COR-L47 (cell line): ENCODE measurements around the gene USP11.
A peak's percentile ranks its signal among the peaks of the same experiment; 100 is the strongest.
"Not testable (repeated sequence)": the region's sequence is repeated elsewhere in the genome, so short reads cannot be mapped to it uniquely, and the experiment has no call there.

Source experiments
- DNase-seq: peaks from one replicate; lab custom pipeline; 2025; lab: John Stamatoyannopoulos, UW

The USP11 gene

DNA sequence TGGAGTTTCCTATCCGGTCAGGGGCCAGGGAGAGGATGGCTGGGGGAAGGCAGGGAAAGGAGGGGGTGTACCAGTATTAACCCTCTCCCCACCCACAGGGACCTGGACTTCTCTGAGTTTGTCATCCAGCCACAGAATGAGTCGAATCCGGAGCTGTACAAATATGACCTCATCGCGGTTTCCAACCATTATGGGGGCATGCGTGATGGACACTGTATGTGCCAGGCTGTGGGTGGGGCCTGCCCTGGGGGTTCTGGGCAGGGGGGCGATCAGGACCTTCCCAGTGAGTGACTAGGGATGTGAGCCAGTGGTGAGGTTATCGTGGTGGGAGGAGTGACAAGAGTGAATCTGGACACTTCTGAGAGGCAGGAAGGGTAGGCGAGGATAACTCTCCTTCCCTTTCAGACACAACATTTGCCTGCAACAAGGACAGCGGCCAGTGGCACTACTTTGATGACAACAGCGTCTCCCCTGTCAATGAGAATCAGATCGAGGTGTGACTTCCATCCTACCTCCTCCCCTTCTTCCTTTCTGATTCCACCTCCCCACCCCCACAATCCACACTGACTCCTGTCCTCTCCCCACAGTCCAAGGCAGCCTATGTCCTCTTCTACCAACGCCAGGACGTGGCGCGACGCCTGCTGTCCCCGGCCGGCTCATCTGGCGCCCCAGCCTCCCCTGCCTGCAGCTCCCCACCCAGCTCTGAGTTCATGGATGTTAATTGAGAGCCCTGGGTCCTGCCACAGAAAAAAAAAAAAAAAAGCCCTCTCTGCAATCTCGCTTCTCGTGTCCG, 14.6 kb downstream of the USP11 start:
- no peak for DNase-seq

DNA sequence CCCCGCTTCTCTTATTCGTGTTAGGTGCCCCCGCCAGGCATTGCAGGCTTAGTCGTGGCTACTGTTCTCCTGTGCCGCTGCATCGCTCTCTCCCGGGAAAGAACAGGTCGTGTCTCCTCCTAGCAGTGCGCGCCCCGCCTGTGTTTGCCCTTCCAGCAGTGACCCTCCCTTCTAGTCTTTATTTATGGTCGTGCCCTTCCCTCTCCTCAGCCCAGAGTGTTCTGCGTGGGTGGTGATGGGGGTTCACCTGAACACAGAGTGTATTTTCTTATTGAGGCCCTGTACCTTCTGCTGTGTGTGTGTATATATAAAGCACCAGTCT, 15.2 kb downstream of the USP11 start:
- no peak for DNase-seq

DNA sequence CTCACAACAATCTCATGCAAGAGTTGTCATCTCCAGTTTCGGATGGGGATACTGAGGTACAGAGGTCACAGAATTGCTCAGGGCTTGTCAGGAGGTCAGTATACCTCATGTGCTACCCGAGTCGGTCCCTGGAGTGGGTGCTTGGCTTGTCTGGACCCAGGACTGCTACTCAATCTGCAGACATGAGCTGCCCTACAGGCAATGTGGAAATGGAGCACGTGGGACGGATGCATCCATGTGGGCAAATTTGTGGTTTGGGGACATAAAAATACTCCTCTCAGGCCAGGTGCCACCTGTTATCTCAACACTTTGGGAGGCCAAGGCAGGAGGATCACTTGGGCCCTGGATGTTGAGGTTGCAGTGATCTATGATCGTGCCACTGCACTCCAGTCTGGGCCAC, 15.8 kb downstream of the USP11 start:
- DNase-seq, result no peak

DNA sequence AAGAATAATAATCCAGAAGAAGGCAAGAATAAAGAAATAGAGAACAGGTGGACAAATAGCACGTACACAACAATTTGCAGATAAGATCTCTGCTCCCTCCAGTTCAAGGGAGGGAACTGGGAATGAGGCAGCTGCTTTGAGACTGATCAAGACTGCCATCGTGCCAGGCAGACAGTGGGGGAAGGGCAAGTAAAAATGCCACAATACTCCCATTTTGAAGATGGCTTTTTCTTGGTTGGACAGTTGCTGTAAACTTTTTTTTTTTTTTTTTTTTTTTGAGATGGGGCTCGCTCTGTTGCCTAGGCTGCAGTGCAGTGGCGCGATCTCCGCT, 17.2 kb downstream of the USP11 start:
- DNase-seq, result no peak

DNA sequence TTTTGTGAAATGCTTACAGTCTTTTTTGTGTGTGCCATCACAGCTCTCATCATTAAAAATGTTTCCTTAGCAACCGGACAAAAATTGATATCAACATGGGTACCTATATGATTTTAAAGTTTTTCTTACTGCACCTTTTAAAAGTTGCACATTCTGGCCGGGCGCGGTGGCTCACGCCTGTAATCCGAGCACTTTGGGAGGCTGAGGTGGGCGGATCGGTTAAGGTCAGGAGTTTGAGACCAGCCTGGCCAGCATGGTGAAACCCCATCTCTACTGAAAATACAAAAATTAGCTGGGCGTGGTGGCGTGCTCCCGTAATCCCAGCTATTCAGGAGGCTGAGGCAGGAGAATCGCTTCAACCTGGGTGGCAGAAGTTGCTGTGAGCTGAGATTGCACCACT, 24.8 kb downstream of the USP11 start:
- DNase-seq, result not testable (repeated sequence)

DNA sequence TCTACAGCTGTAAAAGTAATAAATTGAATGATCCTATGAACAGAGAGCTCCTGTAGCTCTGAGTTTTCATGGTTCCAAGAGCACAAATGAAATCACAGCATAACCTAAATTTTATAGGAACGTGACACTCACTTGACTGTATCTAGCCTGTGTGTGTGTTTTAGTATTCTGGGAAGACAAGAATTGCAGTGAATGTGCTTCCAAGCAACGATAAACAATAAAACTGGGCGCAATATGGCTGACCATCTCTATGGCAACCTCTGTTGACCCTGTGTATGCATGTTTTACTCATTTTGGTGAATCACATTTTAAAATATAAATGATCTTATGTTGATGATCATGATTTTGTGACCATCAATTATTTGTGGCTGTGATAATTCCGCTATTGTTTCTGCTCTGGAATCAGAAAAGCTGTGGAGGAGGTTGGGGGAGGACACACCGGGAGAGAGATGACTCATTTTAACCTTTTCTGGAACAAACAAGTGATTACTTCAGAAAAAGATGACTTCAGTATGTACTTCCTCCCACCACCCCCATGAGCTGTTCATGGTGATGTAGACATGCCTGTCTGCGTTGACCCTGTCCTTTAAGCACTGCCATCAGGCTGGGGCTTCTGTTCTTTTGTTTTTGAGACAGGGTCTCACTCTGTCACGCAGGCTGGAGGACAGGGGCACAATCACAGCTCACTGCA, 31.8 kb downstream of the USP11 start:
- no peak for DNase-seq

DNA sequence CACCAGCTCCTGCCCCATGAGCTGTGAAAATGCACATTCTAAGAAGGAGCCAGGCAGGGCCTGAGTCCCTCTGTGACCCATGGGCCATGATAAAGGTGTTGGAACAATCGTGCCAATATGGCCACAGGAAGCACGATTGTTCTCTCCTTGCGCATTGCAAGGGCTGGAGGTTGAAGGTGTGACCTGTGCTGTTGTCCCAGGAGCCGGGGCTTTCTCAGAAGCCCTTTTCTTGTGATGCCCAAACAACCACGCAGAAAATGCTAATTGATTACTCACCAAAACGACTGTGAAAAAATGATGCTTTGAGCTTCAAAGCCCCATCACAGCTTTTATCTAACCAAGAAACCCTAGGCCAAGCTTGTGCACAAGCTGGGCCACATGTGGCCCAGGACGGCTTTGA, 33.8 kb downstream of the USP11 start:
- DNase-seq, result no peak

DNA sequence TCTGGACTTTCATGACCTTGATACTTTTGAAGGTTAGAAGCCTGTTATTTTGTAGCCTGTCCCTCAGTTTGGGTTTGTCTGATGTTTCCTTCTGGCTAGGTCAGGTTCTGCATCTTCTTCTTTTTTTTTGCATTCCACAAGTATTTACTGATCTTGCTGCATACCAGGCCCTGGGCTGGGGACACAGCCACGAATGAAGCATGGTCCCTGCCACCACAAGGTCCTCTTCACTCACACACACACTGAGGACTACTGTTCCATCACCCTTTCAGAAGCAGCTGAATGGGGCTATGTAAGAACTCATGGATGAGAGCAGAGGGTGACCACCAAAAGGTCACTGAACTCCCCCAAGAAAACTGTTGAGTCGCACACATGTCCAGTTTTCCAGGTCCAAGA, 39.2 kb downstream of the USP11 start:
- DNase-seq, result no peak

DNA sequence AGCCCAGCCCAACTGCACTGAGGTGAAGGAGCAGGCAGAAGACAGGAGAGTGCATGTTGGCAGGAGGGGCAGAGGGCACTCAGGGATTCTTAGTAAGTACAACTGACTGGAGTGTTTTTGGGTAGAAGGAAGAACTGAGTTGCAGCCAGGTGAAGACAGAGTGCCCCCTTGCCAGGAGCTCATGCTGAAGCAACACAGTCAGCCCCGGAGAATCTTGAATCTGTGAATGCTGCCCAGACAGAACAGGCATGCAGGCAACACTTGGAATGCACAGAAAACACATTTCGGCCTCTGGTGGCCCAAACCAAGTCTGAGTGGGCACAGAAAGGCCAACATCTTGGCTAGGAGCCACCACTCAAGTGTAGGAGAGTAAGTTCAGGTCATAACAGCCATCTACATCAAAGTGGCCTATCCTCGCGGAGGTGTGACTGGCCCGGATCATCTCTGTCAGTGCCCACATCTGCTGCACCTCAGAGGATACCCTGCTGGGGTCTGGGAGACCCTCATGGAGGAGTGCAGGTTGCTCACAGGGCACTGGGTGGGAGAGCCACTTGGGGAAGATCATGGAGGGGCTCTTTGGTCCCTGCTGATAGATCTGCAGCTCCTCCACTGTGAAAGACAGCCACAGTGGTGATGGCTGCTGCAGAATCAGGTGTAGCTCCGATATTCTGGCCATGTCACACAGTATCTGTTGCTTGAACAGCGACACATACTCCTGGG, 40.4 kb downstream of the USP11 start:
- DNase-seq, result no peak

DNA sequence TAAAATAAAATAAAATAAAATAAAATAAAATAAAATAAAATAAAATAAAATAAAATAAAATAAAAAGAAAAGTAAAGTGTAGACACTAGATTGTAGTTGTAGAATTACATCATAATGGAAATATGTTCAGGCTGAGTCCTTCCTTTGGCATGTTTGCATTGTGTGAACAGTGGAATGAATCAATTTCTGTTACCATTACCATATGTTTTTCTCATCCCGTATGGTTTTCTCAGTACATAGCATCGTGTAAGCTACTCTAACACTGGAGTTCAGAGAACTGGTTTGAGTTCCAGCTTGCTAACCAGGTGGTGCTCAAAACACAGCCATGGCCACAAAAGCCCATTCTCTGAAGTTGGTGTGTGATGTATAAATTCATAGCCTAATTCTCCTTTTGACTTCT, 45.9 kb downstream of the USP11 start:
- no peak for DNase-seq

DNA sequence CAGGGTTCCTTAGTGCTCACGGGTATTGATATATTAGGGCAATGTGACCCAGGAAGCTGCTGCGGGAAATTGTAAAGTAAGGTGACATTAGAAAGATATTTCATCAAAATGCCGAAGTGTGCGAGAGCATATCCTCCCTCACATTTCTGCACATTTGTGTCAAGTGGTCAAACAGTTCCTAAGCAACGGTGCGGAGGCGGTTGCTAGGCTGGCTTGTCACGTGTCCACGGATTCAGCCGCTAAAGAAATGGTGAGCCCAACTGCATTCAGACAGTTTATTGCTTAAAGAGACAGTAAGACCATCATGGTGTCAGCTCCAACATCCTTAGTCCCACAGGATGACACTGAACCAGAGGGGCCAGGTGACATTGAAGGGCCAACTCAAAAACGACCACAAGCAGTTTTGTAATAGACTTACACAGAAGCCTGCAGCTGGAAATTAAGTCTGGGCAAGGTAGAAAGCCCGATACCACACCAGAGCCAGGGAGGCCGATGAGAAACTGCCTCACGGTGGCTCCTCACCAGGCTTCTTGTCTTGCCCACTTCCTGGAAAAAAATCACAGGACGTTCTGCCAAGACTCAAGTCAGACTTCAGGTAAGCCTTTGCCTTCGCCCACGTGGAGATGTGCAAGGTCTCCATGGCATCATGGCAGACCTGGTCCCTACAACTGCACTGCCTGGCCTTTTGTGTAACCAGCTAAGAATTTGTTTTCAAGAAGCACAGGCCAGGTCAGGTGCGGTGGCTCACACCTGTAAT, 50.4 kb downstream of the USP11 start:
- peak; percentile 9 for DNase-seq

DNA sequence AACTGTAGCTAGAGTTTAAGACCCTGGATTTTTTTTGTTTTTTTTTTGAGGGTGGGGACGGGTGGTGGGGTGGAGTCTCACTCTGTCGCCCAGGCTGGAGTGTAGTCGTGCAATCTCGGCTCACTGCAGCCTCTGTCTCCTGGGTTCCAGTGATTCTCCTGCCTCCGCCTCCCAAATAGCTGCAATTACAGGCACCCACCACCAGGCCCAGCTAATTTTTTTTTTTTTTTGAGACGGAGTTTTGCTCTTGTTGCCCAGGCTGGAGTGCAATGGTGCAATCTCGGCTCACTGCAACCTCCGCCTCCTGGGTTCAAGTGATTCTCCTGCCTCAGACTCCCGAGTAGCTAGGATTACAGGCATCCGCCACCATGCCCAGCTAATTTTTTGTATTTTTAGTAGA, 51.8 kb downstream of the USP11 start:
- not testable (repeated sequence) for DNase-seq

DNA sequence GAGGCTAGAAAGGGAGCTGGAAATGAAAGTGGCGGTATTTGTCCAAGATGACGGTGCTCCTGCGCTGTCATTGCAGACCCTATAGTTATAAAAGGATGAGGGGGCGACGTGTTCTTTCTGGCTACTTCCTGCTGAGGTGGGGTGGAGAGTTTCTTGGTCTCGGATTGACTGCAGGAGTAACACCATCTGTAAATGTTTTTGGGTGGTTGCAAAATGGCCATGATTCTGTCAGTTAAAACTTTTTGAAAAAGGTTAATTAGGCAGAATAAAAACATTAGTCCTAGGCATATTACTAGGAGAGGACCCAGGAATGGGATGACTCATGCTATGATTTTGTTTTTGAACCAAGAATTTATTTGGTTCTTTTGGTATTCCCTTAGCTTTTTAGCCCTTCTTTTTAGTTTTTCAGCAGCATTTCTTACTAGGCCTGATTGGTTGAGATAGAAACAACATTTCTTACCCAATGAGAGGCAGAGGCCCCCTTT, 53.1 kb downstream of the USP11 start:
- DNase-seq, result no peak

DNA sequence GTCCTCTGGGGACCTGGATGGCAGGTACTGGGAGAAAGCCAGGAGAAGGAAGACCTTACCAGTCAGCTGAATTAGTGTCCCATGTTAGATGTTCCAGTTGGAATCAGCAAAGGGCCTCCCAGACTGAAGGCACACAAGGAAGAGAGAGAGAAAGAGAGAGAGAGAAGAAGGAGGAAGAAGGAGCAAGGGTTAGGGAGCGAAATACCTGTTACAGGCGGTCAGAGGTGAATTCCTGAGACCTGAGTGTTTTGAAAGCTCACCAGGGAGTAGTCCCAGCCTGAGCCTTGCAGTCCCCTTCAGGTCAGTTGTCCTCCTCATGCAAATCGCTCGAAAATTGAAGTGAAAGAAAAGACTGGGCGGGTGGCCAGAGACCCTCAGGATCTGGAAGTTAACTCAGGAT, 60.3 kb downstream of the USP11 start:
- DNase-seq, result no peak

DNA sequence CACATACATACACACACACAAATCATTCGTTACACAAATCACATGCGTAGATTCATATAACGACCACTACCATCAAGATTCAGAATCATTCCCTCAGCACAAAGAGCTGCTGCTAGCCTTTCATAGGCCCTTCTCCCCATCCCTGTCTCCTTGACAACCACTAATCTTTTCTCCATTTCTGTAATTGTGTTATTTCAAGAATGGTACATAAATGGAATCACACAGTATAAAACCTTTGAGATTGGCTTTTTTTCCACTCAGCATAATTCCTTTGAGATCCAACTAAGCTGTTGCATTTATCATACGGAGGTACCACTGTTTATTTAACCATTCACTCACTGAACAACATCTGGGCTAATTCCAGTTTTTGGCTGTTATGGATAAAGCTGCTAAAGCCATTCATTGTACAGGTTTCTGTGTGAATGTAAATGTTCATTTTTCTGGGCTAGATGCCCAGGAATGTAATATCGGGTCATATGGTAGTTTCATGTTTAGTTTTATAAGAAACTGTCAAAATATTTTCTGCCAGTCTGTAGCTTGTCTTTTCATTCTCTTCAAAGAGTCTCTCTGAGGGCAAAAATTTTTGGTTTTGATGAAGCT, 64.1 kb downstream of the USP11 start:
- DNase-seq, result no peak

DNA sequence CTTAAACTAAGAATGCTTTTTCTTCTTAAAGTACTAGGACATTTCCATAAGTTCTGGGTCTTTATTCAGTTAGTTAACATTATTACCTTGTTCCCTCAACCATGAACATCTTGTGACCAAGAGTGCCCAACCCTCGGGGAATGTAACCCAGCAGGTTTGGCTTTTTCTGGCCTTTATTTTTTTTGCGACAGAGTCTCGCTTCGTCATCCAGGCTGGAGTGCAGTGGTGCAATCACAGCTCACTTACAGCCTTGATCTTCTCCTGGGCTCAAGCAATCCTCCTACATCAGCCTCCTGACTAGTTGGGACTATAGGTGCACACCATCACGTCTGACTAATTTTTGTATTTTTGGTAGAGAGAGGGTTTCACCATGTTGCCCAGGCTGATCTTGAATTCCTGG, 65.1 kb downstream of the USP11 start:
- DNase-seq, result no peak
